ENCODE data around the gene EVI5. TPM values are rescaled to one million over a fixed set of nuclear protein-coding genes. Genes with fewer than 3 reads are reported as not detected.

Gene EVI5
- polyA plus RNA-seq, 3 donors = 7.6 to 19.4 (median 14.3) TPM

DNA sequence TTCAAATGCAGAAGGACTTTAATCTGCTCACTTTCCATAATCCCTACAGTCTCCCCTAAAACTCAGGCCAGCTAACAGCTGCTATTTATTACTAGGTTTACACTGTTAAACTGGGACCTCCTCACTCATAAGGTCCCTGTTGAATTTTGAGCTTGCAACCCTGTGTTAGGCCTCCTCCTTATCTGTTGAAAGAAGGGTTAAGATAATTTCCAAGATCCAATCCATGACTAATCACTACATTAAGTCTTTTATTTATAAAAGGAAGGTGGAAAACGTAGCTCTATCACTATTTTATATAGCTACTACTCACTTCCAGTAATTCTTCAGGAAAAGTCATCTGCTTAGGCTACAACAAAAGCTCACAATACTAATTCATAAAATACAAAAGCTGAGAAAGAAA, 79.5 kb downstream of the EVI5 start:
- no peak overlapping the region for H3K4me3 ChIP-seq (replicated peaks in 1 of 3; ENCODE audit: low read depth in 2 of 3, low read length in 3 of 3)
- H3K36me3 ChIP-seq (replicated peaks in 1 of 2; ENCODE audit: control insufficient read depth in 1 of 2, insufficient read depth in 2 of 2, low read length in 2 of 2) = peaks cover 14 to 27% of the 10 kb centered on the region in 2 donors
- H3K9ac ChIP-seq (ENCODE audit: insufficient read depth, low read length, poor library complexity, severe bottlenecking) = no peak overlapping the region
- no peak overlapping the region for H3K4me2 ChIP-seq (replicated peaks; ENCODE audit: extremely low read depth, low read length, poor library complexity, severe bottlenecking)
- no peak overlapping the region for H2AFZ ChIP-seq (ENCODE audit: insufficient read depth, low read depth, low read length, poor library complexity, severe bottlenecking)
- H3K79me2 ChIP-seq (ENCODE audit: insufficient read depth, low read length) = no peaks in the 10 kb centered on the region
- no peak for DNase-seq
- no peaks in the 10 kb centered on the region for H3K27me3 ChIP-seq (ENCODE audit: control insufficient read depth in 2 of 2, insufficient read depth in 2 of 2, low read length in 2 of 2)
- no CpG with 5 or more reads among the region's 1 CpG for WGBS (ENCODE audit: insufficient coverage)
- no peak overlapping the region for H3K27ac ChIP-seq (ENCODE audit: low read depth in 1 of 2, low read length in 2 of 2)
- Mint-ChIP-seq H3K4me1 (peaks cover 6% of the 10 kb centered on the region), H3K36me3 (peaks cover 22 to 32% of the 10 kb centered on the region in 2 donors), H3K27me3 (ENCODE audit: low read depth in 3 of 3) (no peaks in the 10 kb centered on the region), H3K27ac (no peak overlapping the region), H3K9me3 (no peaks in the 10 kb centered on the region), H3K4me3 (no peak overlapping the region)
- TF ChIP-seq, protein P1, sequence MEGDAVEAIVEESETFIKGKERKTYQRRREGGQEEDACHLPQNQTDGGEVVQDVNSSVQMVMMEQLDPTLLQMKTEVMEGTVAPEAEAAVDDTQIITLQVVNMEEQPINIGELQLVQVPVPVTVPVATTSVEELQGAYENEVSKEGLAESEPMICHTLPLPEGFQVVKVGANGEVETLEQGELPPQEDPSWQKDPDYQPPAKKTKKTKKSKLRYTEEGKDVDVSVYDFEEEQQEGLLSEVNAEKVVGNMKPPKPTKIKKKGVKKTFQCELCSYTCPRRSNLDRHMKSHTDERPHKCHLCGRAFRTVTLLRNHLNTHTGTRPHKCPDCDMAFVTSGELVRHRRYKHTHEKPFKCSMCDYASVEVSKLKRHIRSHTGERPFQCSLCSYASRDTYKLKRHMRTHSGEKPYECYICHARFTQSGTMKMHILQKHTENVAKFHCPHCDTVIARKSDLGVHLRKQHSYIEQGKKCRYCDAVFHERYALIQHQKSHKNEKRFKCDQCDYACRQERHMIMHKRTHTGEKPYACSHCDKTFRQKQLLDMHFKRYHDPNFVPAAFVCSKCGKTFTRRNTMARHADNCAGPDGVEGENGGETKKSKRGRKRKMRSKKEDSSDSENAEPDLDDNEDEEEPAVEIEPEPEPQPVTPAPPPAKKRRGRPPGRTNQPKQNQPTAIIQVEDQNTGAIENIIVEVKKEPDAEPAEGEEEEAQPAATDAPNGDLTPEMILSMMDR (IDR thresholded peaks at IDR 0.05) = no peak
- intact Hi-C loops (cut with micrococcal nuclease) = no loop called here
- H3K4me1 ChIP-seq (ENCODE audit: control insufficient read depth in 1 of 2, insufficient read depth in 2 of 2, low read length in 2 of 2) = no peaks in the 10 kb centered on the region
- peaks cover 63% of the 10 kb centered on the region for H4K20me1 ChIP-seq (ENCODE audit: insufficient read depth, low read length)
- no peaks in the 10 kb centered on the region for H3K9me3 ChIP-seq (replicated peaks in 1 of 2; ENCODE audit: control insufficient read depth in 1 of 2, insufficient read depth in 1 of 2, low read length in 2 of 2)

DNA sequence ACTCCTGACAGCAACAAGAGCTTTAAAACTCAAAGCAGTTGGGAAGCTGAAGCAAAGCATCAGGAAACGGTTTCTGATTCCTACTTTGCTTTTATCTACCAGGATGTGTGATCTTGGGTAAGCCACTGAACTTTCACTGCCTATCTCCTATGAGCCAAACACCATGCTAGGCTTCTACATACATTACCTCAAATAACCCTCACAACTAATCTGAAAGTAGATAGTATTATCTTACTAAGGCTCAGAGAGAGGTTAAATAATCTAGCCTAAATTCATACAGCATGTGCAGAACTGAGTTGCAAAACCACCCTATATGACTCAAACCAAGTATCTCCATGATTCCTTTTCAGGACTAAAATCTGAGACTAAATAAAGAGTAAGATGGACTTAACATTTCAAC, 83.8 kb downstream of the EVI5 start:
- Histone ChIP-seq H3K9ac (ENCODE audit: insufficient read depth, low read length, poor library complexity, severe bottlenecking) (no peak overlapping the region), H3K36me3 (replicated peaks in 1 of 2; ENCODE audit: control insufficient read depth in 1 of 2, insufficient read depth in 2 of 2, low read length in 2 of 2) (peaks cover 36 to 62% of the 10 kb centered on the region in 2 donors), H3K9me3 (replicated peaks in 1 of 2; ENCODE audit: control insufficient read depth in 1 of 2, insufficient read depth in 1 of 2, low read length in 2 of 2) (no peaks in the 10 kb centered on the region), H3K27ac (ENCODE audit: low read depth in 1 of 2, low read length in 2 of 2) (no peak overlapping the region), H2AFZ (ENCODE audit: insufficient read depth, low read depth, low read length, poor library complexity, severe bottlenecking) (no peak overlapping the region), H3K4me2 (replicated peaks; ENCODE audit: extremely low read depth, low read length, poor library complexity, severe bottlenecking) (no peak overlapping the region), H3K4me3 (replicated peaks in 1 of 3; ENCODE audit: low read depth in 2 of 3, low read length in 3 of 3) (no peak overlapping the region), H3K4me1 (ENCODE audit: control insufficient read depth in 1 of 2, insufficient read depth in 2 of 2, low read length in 2 of 2) (no peaks in the 10 kb centered on the region), H4K20me1 (ENCODE audit: insufficient read depth, low read length) (peaks cover 27% of the 10 kb centered on the region), H3K27me3 (ENCODE audit: control insufficient read depth in 2 of 2, insufficient read depth in 2 of 2, low read length in 2 of 2) (no peaks in the 10 kb centered on the region), H3K79me2 (ENCODE audit: insufficient read depth, low read length) (no peaks in the 10 kb centered on the region)
- Mint-ChIP-seq H3K27ac (no peak overlapping the region), H3K4me1 (no peaks in the 10 kb centered on the region), H3K27me3 (ENCODE audit: low read depth in 3 of 3) (no peaks in the 10 kb centered on the region), H3K36me3 (peaks cover 45 to 57% of the 10 kb centered on the region in 2 donors), H3K4me3 (no peak overlapping the region), H3K9me3 (no peaks in the 10 kb centered on the region)
- WGBS (ENCODE audit: insufficient coverage) = no CpG with 5 or more reads among the region's 1 CpG
- no peak for DNase-seq
- TF ChIP-seq, protein P1 (IDR thresholded peaks at IDR 0.05) = no peak
- intact Hi-C loops (cut with micrococcal nuclease) = no loop called here
